B cell (primary cell): Measurements from ENCODE around the gene DRC7. TPM values are rescaled to one million over a fixed set of nuclear protein-coding genes. Genes with fewer than 3 reads are reported as not detected.

ENCODE experiments used
- ATAC-seq: fragments of 200-7000 bp; cut with Tn5 transposase; one replicate; pipeline ENCODE4 v1.10.0; 2021; ENCODE audit warnings: low read depth, mild to moderate bottlenecking, moderate number of reproducible peaks, moderate library complexity
- CTCF ChIA-PET: fragments of 350-600 bp; sonication (Branson Sonifier 250); formaldehyde crosslinking; loops from one replicate; lab custom pipeline; 2021; ENCODE audit warnings: antibody characterized with exemption, inconsistent platforms; lab: Charles Lee
- POLR2A ChIA-PET: fragments of 350-600 bp; sonication (Branson Sonifier 250); formaldehyde crosslinking; loops from one replicate; lab custom pipeline; 2021; ENCODE audit warnings: antibody characterized with exemption; lab: Charles Lee
- DNase-seq: peaks from one replicate; pipeline ENCODE4 v3.0.0; 2013
- H2AFZ ChIP-seq: 2 replicates; pipeline ENCODE4 v1.6.1; 2012; ENCODE audit warnings: mild to moderate bottlenecking, low read depth, low read length; ENCODE audit not compliant: insufficient read depth, poor library complexity, severe bottlenecking
- H3K27ac ChIP-seq, 2 donors: 1 replicate in 1 of 2; 2 replicates in 1 of 2; pipeline ENCODE4 v1.5.1; 2012 to 2013; ENCODE audit warnings: low read length in 2 of 2, mild to moderate bottlenecking in 2 of 2, moderate library complexity in 1 of 2
- H3K27me3 ChIP-seq, 4 experiments: fragments of 200-600 bp in 1 of 4; sonication (generic) in 1 of 4; replicated peaks in 1 of 4; 1 replicate in 2 of 4; 2 replicates in 2 of 4; pipeline versions ENCODE4 v1.6.1 to v1.7.0; 2013 to 2016; ENCODE audit warnings: low read length in 3 of 4, mild to moderate bottlenecking in 2 of 4, mixed read lengths in 1 of 4, moderate library complexity in 1 of 4; ENCODE audit not compliant: insufficient read depth in 4 of 4, control insufficient read depth in 3 of 4; ENCODE audit errors: control extremely low read depth in 1 of 4
- H3K36me3 ChIP-seq, 2 experiments: replicated peaks in 1 of 2; 1 replicate in 1 of 2; 2 replicates in 1 of 2; pipeline versions ENCODE4 v1.6.1 to v1.7.1; 2013; ENCODE audit warnings: low read length in 1 of 2; ENCODE audit not compliant: insufficient read depth in 2 of 2, control insufficient read depth in 1 of 2; ENCODE audit errors: control extremely low read depth in 1 of 2, extremely low read depth in 1 of 2
- H3K4me1 ChIP-seq, 2 donors: fragments of 200-600 bp in 1 of 2; sonication (generic) in 1 of 2; 1 replicate in 1 of 2; 2 replicates in 1 of 2; pipeline versions ENCODE4 v1.5.1 to v1.6.1; 2013 to 2017; ENCODE audit warnings: low read length in 2 of 2; ENCODE audit not compliant: control insufficient read depth in 2 of 2, insufficient read depth in 2 of 2
- H3K4me2 ChIP-seq: replicated peaks from 2 replicates; pipeline ENCODE3; 2012; ENCODE audit warnings: mild to moderate bottlenecking, low read depth, low read length; ENCODE audit not compliant: poor library complexity, severe bottlenecking
- H3K4me3 ChIP-seq, 5 experiments: fragments of 200-600 bp in 1 of 5; sonication (generic) in 1 of 5; 1 replicate in 3 of 5; 2 replicates in 2 of 5; pipeline versions ENCODE4 v1.5.1 to v1.7.0; 2011 to 2016; ENCODE audit warnings: low read length in 4 of 5, mild to moderate bottlenecking in 4 of 5, low read depth in 2 of 5, control low read depth in 1 of 5, moderate library complexity in 1 of 5; ENCODE audit not compliant: insufficient read depth in 1 of 5; ENCODE audit errors: control extremely low read depth in 1 of 5, extremely low read depth in 1 of 5
- H3K79me2 ChIP-seq: fragments of 200-600 bp; sonication (generic); one replicate; pipeline ENCODE4 v1.6.0; 2016; ENCODE audit warnings: low read length; ENCODE audit not compliant: control insufficient read depth, insufficient read depth
- H3K9ac ChIP-seq: fragments of 200-600 bp; sonication (generic); 2 replicates; pipeline ENCODE4 v1.6.1; 2017; ENCODE audit warnings: mild to moderate bottlenecking, low read length, moderate library complexity
- H3K9me3 ChIP-seq, 3 donors: one replicate each; pipeline versions ENCODE4 v1.6.1 to v1.7.1; 2013; ENCODE audit warnings: low read length in 2 of 3; ENCODE audit not compliant: control insufficient read depth in 2 of 3, insufficient read depth in 1 of 3; ENCODE audit errors: control extremely low read depth in 1 of 3
- H4K20me1 ChIP-seq: 2 replicates; pipeline ENCODE4 v1.6.0; 2012; ENCODE audit warnings: mild to moderate bottlenecking, low read length; ENCODE audit not compliant: insufficient read depth, control insufficient read depth, poor library complexity, severe bottlenecking
- H3K27ac Mint-ChIP-seq: one replicate; pipeline ENCODE4 v1.8.0; 2021; ENCODE audit warnings: mixed read lengths
- H3K27me3 Mint-ChIP-seq: one replicate; pipeline ENCODE4 v1.8.0; 2021; ENCODE audit warnings: mixed read lengths
- H3K4me1 Mint-ChIP-seq: one replicate; pipeline ENCODE4 v1.8.0; 2021; ENCODE audit warnings: mixed read lengths
- H3K4me3 Mint-ChIP-seq: one replicate; pipeline ENCODE4 v1.8.0; 2021; ENCODE audit warnings: mixed read lengths
- H3K9me3 Mint-ChIP-seq: one replicate; pipeline ENCODE4 v1.8.0; 2022; ENCODE audit warnings: mixed read lengths; ENCODE audit not compliant: insufficient read depth
- EZH2 ChIP-seq: IDR thresholded peaks from 2 replicates; pipeline ENCODE4 v1.6.1; 2012; ENCODE audit warnings: borderline replicate concordance, low read depth, mild to moderate bottlenecking, moderate library complexity, low read length; ENCODE audit not compliant: insufficient read depth, poor library complexity, severe bottlenecking
- WGBS: methylation state at CpG from one replicate; pipeline ENCODE4 v1.1.5; 2013; ENCODE audit warnings: missing lambda C conversion rate; ENCODE audit not compliant: insufficient coverage; 5-methylcytosine and 5-hydroxymethylcytosine counted together
- intact Hi-C: fragments of 100-400 bp; cut with micrococcal nuclease; formaldehyde crosslinking; loops from one replicate; pipeline ENCODE4 v1.10.0; 2022
- polyA plus RNA-seq: library from polyadenylated mRNA; depleted of rRNA; stranded (reverse); fragments of >200 nt; gene quantifications from 2 replicates; pipeline ENCODE4 v1.2.3, GENCODE V29; 2012
- total RNA-seq, 2 donors: library from RNA; stranded (reverse); fragments of 120-200 nt in 1 of 2; gene quantifications; 1 replicate in 1 of 2; 2 replicates in 1 of 2; pipeline versions ENCODE4 v1.2.3 to v1.2.4, GENCODE V29; 2013 to 2022
- TF ChIP-seq, protein P1 (sequence below): fragments of 200-600 bp; IDR thresholded peaks from one replicate; pipeline ENCODE4 v1.8.0; 2022; ENCODE audit warnings: antibody characterized with exemption, mild to moderate bottlenecking

DRC7 gene
- total and polyA plus RNA-seq, 2 donors (not counting 1 experiment from before 2014, with no cell fraction given) = 0.12 to 0.22 TPM

DNA sequence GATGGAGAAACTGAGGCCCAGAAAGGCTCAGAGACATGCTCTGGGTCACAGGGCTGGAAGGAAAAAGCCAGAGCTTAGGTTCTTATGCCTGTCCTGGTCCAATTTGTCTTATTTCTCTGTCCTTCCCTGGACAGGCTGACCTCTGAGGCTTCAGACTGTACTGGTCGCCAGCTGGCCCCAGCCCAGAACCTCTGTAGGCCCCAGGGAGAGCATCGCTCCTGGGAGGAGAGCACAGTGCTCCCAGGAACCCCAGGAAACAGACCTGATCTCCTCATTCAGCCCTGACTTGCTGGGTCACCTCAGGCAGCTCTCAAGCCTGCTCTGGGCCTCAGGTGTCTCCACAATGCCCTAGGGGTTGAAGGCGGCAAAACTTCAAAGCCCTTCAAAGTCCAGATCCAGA, 4.9 kb downstream of the DRC7 start:
- no peaks in the 10 kb centered on the region for H4K20me1 ChIP-seq
- WGBS = 87% methylated on average over 3 of the region's 3 CpGs
- H3K27me3 Mint-ChIP-seq = no peaks in the 10 kb centered on the region
- no peak overlapping the region for H2AFZ ChIP-seq
- H3K4me1 Mint-ChIP-seq = peaks cover 11% of the 10 kb centered on the region
- H3K27me3 ChIP-seq = no peaks in the 10 kb centered on the region
- TF ChIP-seq, protein P1, sequence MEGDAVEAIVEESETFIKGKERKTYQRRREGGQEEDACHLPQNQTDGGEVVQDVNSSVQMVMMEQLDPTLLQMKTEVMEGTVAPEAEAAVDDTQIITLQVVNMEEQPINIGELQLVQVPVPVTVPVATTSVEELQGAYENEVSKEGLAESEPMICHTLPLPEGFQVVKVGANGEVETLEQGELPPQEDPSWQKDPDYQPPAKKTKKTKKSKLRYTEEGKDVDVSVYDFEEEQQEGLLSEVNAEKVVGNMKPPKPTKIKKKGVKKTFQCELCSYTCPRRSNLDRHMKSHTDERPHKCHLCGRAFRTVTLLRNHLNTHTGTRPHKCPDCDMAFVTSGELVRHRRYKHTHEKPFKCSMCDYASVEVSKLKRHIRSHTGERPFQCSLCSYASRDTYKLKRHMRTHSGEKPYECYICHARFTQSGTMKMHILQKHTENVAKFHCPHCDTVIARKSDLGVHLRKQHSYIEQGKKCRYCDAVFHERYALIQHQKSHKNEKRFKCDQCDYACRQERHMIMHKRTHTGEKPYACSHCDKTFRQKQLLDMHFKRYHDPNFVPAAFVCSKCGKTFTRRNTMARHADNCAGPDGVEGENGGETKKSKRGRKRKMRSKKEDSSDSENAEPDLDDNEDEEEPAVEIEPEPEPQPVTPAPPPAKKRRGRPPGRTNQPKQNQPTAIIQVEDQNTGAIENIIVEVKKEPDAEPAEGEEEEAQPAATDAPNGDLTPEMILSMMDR = no peak
- no peak for TF ChIP-seq EZH2
- ChIA-PET POLR2A (no interaction called here), CTCF (no interaction called here)
- no peak overlapping the region for H3K27ac Mint-ChIP-seq
- H3K79me2 ChIP-seq = no peaks in the 10 kb centered on the region
- H3K4me2 ChIP-seq = no peak overlapping the region
- H3K4me1 ChIP-seq = peaks cover 10 to 14% of the 10 kb centered on the region in 2 donors
- no peak for DNase-seq
- intact Hi-C loops = no loop called here
- H3K36me3 ChIP-seq = no peaks in the 10 kb centered on the region
- H3K4me3 ChIP-seq = no peak overlapping the region
- H3K4me3 Mint-ChIP-seq = no peak overlapping the region
- H3K9me3 Mint-ChIP-seq = no peaks in the 10 kb centered on the region
- no peak overlapping the region for H3K27ac ChIP-seq
- H3K9me3 ChIP-seq = no peaks in the 10 kb centered on the region
- H3K9ac ChIP-seq = no peak overlapping the region
- no peak for ATAC-seq

DNA sequence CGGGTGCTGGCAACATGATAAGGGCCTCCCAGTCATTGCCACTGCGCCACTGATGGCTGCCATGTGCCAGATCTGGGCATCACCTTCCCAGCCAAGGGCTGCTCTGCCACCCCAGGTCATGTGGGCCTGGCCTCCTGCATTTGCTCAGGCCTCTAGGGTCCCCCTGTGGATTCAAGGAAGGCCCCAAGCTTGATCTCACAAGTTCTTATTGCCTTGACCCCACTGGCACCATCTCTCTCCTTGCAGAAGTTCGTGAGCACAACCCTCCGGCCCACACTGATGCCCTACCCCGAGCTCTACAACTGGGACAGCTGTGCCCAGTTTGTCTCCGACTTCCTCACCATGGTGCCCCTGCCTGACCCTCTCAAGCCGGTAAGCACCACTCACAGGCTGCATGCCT, 5.3 kb downstream of the DRC7 start:
- H3K4me1 ChIP-seq = peaks cover 6 to 10% of the 10 kb centered on the region in 2 donors
- H4K20me1 ChIP-seq = no peaks in the 10 kb centered on the region
- no peak overlapping the region for H3K4me2 ChIP-seq
- WGBS = 93% methylated on average over 7 of the region's 7 CpGs
- Mint-ChIP-seq H3K4me3 (no peak overlapping the region), H3K27ac (no peak overlapping the region), H3K9me3 (no peaks in the 10 kb centered on the region), H3K27me3 (no peaks in the 10 kb centered on the region), H3K4me1 (peaks cover 6% of the 10 kb centered on the region)
- POLR2A ChIA-PET = no interaction called here
- no peaks in the 10 kb centered on the region for H3K79me2 ChIP-seq
- H3K36me3 ChIP-seq = no peaks in the 10 kb centered on the region
- no peaks in the 10 kb centered on the region for H3K9me3 ChIP-seq
- no peak overlapping the region for H3K27ac ChIP-seq
- ATAC-seq = no peak
- H3K9ac ChIP-seq = no peak overlapping the region
- intact Hi-C loops = no loop called here
- no peak overlapping the region for H3K4me3 ChIP-seq
- H2AFZ ChIP-seq = no peak overlapping the region
- TF ChIP-seq, protein P1 = no peak
- no peak for TF ChIP-seq EZH2
- DNase-seq = no peak
- CTCF ChIA-PET = no interaction called here
- H3K27me3 ChIP-seq = no peaks in the 10 kb centered on the region
